ENCODE measurements around the gene CCT7. TPM values are rescaled to one million over a fixed set of nuclear protein-coding genes. Genes with fewer than 3 reads are reported as not detected.
"Not testable (repeated sequence)": the region's sequence is repeated elsewhere in the genome, so short reads cannot be mapped to it uniquely, and the experiment has no call there.

Gene CCT7
- total RNA-seq (ENCODE audit: low replicate concordance) = 195 and 196 TPM in 2 replicates

GRCh38 chr2:73233932-73234832, at the start of gene CCT7:
TSS of gene CCT7 (plus strand) at chr2:73234308. CDS start at chr2:73234379, 71 bp downstream.
- no peak for TF ChIP-seq CTCF (IDR thresholded peaks at IDR 0.05; ENCODE audit: insufficient read depth, low read length)
- peak within 1 kb of the TSS; percentile 93 for H3K4me3 ChIP-seq (ENCODE audit: low read depth, low read length)
- DNase-seq (ENCODE audit: low read depth) = peak; percentile 90

- no peak for DNase-seq (ENCODE audit: low read depth)
- H3K4me3 ChIP-seq (ENCODE audit: low read depth, low read length) = no peak overlapping the region
- TF ChIP-seq CTCF (IDR thresholded peaks at IDR 0.05; ENCODE audit: insufficient read depth, low read length) = no peak
Measured at GRCh38 chr2:73185965-73186364, 48.1 kb upstream of the CCT7 start.

- no peak overlapping the region for H3K4me3 ChIP-seq (ENCODE audit: low read depth, low read length)
- no peak for TF ChIP-seq CTCF (IDR thresholded peaks at IDR 0.05; ENCODE audit: insufficient read depth, low read length)
- no peak for DNase-seq (ENCODE audit: low read depth)
Measured at GRCh38 chr2:73187549-73187948, 46.6 kb upstream of the CCT7 start.

GRCh38 chr2:73197579-73197978, 36.5 kb upstream of the CCT7 start:
- no peak for DNase-seq (ENCODE audit: low read depth)
- no peak for TF ChIP-seq CTCF (IDR thresholded peaks at IDR 0.05; ENCODE audit: insufficient read depth, low read length)
- no peak overlapping the region for H3K4me3 ChIP-seq (ENCODE audit: low read depth, low read length)

GRCh38 chr2:73200281-73200680, 33.8 kb upstream of the CCT7 start:
- not testable (repeated sequence) for DNase-seq (ENCODE audit: low read depth); H3K4me3 ChIP-seq (ENCODE audit: low read depth, low read length)

- TF ChIP-seq CTCF (IDR thresholded peaks at IDR 0.05; ENCODE audit: insufficient read depth, low read length) = no peak
- H3K4me3 ChIP-seq (ENCODE audit: low read depth, low read length) = no peak within 1 kb of the TSS
- no peak for DNase-seq (ENCODE audit: low read depth)
Measured at GRCh38 chr2:73202156-73203054, 31.7 kb upstream of the CCT7 start, which contains the start of gene NOTO. TSS of gene NOTO (plus strand) at chr2:73202574. CDS start at chr2:73202667, 93 bp downstream.

All from fibroblast of the aortic adventitia (primary cell).